MCF 10A (cell line): ENCODE data around the gene SCGB1C2. TPM values are rescaled to one million over a fixed set of nuclear protein-coding genes. Genes with fewer than 3 reads are reported as not detected.
A peak's percentile ranks its signal among the peaks of the same experiment; 100 is the strongest.

Experiments
- BruUV-seq: library from RNA; stranded (reverse); fragments of 400-500 nt; replicated peaks from 2 replicates; lab custom pipeline; 2021; lab: Mats Ljungman, UMichigan
- CTCF ChIA-PET: fragments of 300-600 bp; sonication (Branson Sonifier 250); formaldehyde crosslinking; extraction: SDS; loops from one replicate; lab custom pipeline; 2021; ENCODE audit warnings: antibody characterized with exemption, inconsistent platforms; lab: Yijun Ruan, JAX
- POLR2A ChIA-PET: fragments of 300-600, 350-650 bp; sonication (Branson Sonifier 250); formaldehyde crosslinking; extraction: SDS; loops from one replicate; lab custom pipeline; 2020; ENCODE audit warnings: antibody characterized with exemption, inconsistent platforms; lab: Yijun Ruan, JAX
- DNase-seq: peaks from one replicate; pipeline ENCODE4 v3.0.0-alpha.2; 2018; ENCODE audit not compliant: unreplicated experiment
- H3K27ac Mint-ChIP-seq: one replicate; pipeline ENCODE4 v1.8.0; 2022; ENCODE audit warnings: mild to moderate bottlenecking, low read depth, mixed read lengths; ENCODE audit not compliant: unreplicated experiment
- H3K27me3 Mint-ChIP-seq: one replicate; pipeline ENCODE4 v1.8.0; 2022; ENCODE audit warnings: mixed read lengths; ENCODE audit not compliant: insufficient read depth, unreplicated experiment
- H3K36me3 Mint-ChIP-seq: one replicate; pipeline ENCODE4 v1.8.0; 2022; ENCODE audit warnings: mild to moderate bottlenecking, moderate library complexity, mixed read lengths; ENCODE audit not compliant: insufficient read depth, unreplicated experiment
- H3K4me1 Mint-ChIP-seq: one replicate; pipeline ENCODE4 v1.8.0; 2022; ENCODE audit warnings: mixed read lengths; ENCODE audit not compliant: insufficient read depth, unreplicated experiment
- H3K4me3 Mint-ChIP-seq: one replicate; pipeline ENCODE4 v1.8.0; 2022; ENCODE audit warnings: mild to moderate bottlenecking, moderate library complexity, mixed read lengths; ENCODE audit not compliant: unreplicated experiment
- H3K9me3 Mint-ChIP-seq: one replicate; pipeline ENCODE4 v1.8.0; 2022; ENCODE audit warnings: mixed read lengths; ENCODE audit not compliant: unreplicated experiment
- intact Hi-C: fragments of 100-400 bp; cut with micrococcal nuclease; formaldehyde crosslinking; loops from 2 replicates; pipeline ENCODE4 v1.14.1; 2022
- total RNA-seq: library from RNA; stranded (reverse); gene quantifications from 2 replicates; pipeline ENCODE4 v1.2.3, GENCODE V29; 2022
- TF ChIP-seq, protein P1 (sequence below): fragments of 200-600 bp; IDR thresholded peaks from one replicate; pipeline ENCODE4 v1.8.0; 2022; ENCODE audit warnings: antibody characterized with exemption, mild to moderate bottlenecking; ENCODE audit not compliant: unreplicated experiment

The SCGB1C2 gene
- total RNA-seq, 1 experiment from 2014 or later, result not detected

DNA sequence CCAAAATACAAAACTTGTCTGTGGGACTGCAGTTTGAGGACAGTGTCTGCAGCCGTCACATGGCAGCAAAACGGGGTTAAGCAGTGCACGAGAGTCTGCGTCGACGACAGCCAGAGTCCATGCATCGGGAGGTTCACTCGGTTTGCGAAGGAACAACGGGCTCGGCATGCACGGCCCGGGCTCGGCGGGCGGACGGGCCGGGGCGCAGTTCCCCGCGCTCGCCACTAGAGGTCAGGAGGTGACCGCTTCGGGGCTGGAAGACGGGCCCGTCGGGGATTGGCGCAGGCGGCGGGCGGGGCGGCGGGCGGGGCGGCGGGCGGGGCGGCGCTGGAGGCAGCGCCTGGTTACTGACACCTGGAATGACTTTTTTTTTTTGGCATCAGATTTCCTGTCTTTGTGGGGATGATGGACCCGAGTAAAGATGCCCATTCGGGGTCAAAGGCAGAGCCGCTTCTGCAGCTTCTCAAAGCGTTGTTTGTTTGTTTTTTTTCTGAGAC is 6.5 kb downstream of the SCGB1C2 start:
- Mint-ChIP-seq H3K27ac (no peak overlapping the region), H3K4me3 (no peak overlapping the region), H3K9me3 (no peaks in the 10 kb centered on the region), H3K36me3 (no peaks in the 10 kb centered on the region), H3K27me3 (peaks cover 11% of the 10 kb centered on the region), H3K4me1 (no peaks in the 10 kb centered on the region)
- CTCF ChIA-PET, result interaction anchor here (0.7 to 2.7 kb wide), 2 partner anchors 16 to 242 kb away, joined by 3 to 15 read pairs; no protein-coding TSS in a partner anchor
- intact Hi-C loops, result loop anchor here (2.0 to 5.0 kb wide), 3 partner anchors 243 to 853 kb away; partner anchors contain the start of gene TIMM22
- DNase-seq, result peak; percentile 68
- TF ChIP-seq, protein P1, sequence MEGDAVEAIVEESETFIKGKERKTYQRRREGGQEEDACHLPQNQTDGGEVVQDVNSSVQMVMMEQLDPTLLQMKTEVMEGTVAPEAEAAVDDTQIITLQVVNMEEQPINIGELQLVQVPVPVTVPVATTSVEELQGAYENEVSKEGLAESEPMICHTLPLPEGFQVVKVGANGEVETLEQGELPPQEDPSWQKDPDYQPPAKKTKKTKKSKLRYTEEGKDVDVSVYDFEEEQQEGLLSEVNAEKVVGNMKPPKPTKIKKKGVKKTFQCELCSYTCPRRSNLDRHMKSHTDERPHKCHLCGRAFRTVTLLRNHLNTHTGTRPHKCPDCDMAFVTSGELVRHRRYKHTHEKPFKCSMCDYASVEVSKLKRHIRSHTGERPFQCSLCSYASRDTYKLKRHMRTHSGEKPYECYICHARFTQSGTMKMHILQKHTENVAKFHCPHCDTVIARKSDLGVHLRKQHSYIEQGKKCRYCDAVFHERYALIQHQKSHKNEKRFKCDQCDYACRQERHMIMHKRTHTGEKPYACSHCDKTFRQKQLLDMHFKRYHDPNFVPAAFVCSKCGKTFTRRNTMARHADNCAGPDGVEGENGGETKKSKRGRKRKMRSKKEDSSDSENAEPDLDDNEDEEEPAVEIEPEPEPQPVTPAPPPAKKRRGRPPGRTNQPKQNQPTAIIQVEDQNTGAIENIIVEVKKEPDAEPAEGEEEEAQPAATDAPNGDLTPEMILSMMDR, result peak; percentile 97
- POLR2A ChIA-PET, result interaction anchor here (0.6 kb wide), 1 partner anchor 1222 kb away, joined by 3 read pairs; no protein-coding TSS in a partner anchor
- no TSS peak for BruUV-seq

DNA sequence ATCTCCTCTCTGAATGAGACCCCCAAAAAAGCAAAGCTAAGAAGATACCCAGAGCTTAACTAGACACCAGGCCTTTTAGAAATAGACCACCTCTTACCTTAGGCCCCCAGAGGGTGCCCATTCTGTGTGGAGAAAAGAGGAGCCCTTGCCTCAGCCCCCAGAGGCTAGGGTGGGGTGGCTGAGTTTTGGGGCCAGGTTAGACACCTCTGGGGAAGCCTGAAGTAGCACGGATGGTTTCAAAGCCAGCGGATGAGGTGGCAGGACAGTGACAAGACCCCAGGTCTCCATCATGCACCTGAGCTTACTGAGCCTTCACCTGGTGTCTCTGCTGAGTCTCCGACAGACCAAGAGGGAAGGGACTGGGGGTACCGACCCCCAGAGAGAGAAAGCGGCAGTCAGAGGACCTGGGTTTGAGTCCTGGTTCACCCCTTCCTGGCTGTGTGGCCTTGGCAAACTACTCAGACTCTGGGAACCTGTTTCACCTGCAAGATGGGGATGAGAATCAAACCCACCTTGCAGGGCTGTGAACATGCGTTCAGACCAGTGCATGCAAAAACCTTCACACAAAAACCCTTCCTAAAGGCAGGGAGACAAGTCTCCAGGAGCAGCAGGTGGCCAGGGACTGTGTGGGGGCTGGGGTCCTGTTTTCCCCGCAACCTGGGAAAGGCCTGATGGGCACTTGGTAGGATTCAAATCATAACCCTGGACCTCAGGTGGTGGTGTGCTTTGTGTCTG is 7.7 kb downstream of the SCGB1C2 start:
- Mint-ChIP-seq H3K27me3 (no peaks in the 10 kb centered on the region), H3K4me3 (no peak overlapping the region), H3K9me3 (no peaks in the 10 kb centered on the region), H3K27ac (no peak overlapping the region), H3K4me1 (no peaks in the 10 kb centered on the region), H3K36me3 (no peaks in the 10 kb centered on the region)
- intact Hi-C loops, result loop anchor here (5.0 kb wide), 2 partner anchors 837 to 852 kb away; partner anchors contain the start of gene TIMM22
- DNase-seq, result no peak
- POLR2A ChIA-PET, result no interaction called here
- TF ChIP-seq, protein P1, result no peak
- BruUV-seq, result no TSS peak
- CTCF ChIA-PET, result interaction anchor here (0.6 to 2.7 kb wide), 5 partner anchors 19 to 693 kb away, joined by 3 to 15 read pairs (median 4); no protein-coding TSS in a partner anchor

DNA sequence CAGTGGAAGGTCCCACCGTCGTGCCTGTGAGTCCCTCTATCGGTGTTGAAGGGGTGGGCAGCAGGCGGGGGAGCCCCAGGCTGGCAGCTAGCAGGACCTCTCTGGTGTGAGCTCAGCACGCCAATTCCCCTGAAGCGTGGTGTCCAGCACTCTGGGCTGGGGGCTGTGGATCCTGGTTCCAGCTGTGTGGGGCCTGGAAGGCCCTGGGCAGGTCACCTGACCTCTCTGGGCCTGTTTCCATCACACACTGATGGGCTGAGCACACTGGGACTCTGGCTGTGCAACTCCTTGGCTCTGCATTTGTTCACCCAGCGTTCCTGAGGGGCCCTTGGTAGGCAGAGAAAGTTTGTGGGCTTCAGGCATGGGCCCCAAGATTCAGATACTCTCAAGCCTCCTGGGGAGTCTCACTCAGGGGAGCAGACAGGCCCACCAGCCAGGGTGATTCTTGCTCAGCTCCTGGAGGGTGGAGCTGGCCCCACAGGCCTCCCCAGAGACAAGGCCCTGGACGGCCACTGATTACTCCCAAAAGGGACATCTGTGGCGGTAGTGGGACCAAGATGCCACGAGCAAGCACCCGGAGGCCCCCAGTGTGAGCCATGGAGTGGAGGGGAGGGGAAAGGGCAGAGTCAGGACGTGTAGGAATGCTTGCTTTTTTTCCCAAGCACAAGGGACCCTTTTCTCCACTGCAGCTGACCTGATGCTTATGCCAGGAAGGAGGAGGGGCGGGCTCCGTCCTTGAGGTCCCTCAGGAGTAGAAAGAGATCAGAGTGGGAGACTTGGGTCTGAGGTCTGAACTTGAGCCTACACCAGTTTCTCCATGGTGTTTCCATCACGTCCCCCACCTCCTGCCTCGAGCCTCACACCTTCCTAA is 8.5 kb downstream of the SCGB1C2 start:
- Mint-ChIP-seq H3K27ac (no peak overlapping the region), H3K27me3 (no peaks in the 10 kb centered on the region), H3K4me1 (no peaks in the 10 kb centered on the region), H3K9me3 (no peaks in the 10 kb centered on the region), H3K4me3 (no peak overlapping the region), H3K36me3 (no peaks in the 10 kb centered on the region)
- BruUV-seq, result no TSS peak
- ChIA-PET CTCF (interaction anchor here (0.6 to 2.7 kb wide), 3 partner anchors 18 to 692 kb away, joined by 3 to 15 read pairs (median 7); no protein-coding TSS in a partner anchor), POLR2A (no interaction called here)
- no peak for DNase-seq
- intact Hi-C loops, result no loop called here
- TF ChIP-seq, protein P1, result no peak
